Gastroesophageal sphincter (tissue), 4 donors: ENCODE measurements around the gene MAP7. TPM values are rescaled to one million over a fixed set of nuclear protein-coding genes. Genes with fewer than 3 reads are reported as not detected.
"Not testable (repeated sequence)": the region's sequence is repeated elsewhere in the genome, so short reads cannot be mapped to it uniquely, and the experiment has no call there.

Source experiments
- ATAC-seq: fragments of 150-250 bp; one replicate; pipeline ENCODE4 v1.9.1; 2016; ENCODE audit warnings: mild to moderate bottlenecking, moderate library complexity
- H3K27ac ChIP-seq, 4 donors: fragments of 200-600 bp; sonication (generic) in 3 of 4; 1 replicate in 3 of 4; 2 replicates in 1 of 4; pipeline ENCODE4 v1.5.1; 2016 to 2019
- H3K27me3 ChIP-seq: fragments of 200-600 bp; sonication (generic); one replicate; pipeline ENCODE4 v1.5.1; 2019
- H3K36me3 ChIP-seq, 2 donors: fragments of 200-600 bp; sonication (generic); one replicate each; pipeline ENCODE4 v1.5.1; 2019; ENCODE audit warnings: control low read depth in 1 of 2
- H3K4me1 ChIP-seq, 3 donors: fragments of 200-600 bp; sonication (generic); 1 replicate in 2 of 3; 2 replicates in 1 of 3; pipeline ENCODE4 v1.5.1; 2016 to 2019; ENCODE audit warnings: control low read depth in 2 of 3
- H3K4me3 ChIP-seq, 2 donors: fragments of 200-600 bp; sonication (generic); one replicate each; pipeline ENCODE4 v1.5.1; 2019; ENCODE audit warnings: mild to moderate bottlenecking in 1 of 2, moderate library complexity in 1 of 2
- H3K9me3 ChIP-seq, 3 donors: fragments of 200-600 bp; sonication (generic); one replicate each; pipeline ENCODE4 v1.5.1; 2017 to 2019; ENCODE audit warnings: control low read depth in 2 of 3
- CTCF ChIP-seq, 4 experiments: fragments of 200-600 bp in 2 of 4; fragments of 450-650 bp in 2 of 4; sonication (generic) in 1 of 4; IDR thresholded peaks; one replicate each; pipeline ENCODE4 v1.5.1; 2017 to 2019; ENCODE audit warnings: antibody characterized with exemption in 4 of 4, mild to moderate bottlenecking in 2 of 4, moderate library complexity in 2 of 4
- EP300 ChIP-seq: sonication (generic); formaldehyde crosslinking; IDR thresholded peaks from one replicate; pipeline ENCODE4 v1.6.1; 2017; ENCODE audit warnings: antibody characterized with exemption, mild to moderate bottlenecking
- POLR2A ChIP-seq, 2 donors: fragments of 450-650 bp; IDR thresholded peaks; one replicate each; pipeline ENCODE4 v1.6.1; 2017; ENCODE audit warnings: antibody characterized with exemption in 2 of 2, mild to moderate bottlenecking in 2 of 2, moderate library complexity in 1 of 2
- POLR2AphosphoS5 ChIP-seq: sonication (generic); formaldehyde crosslinking; IDR thresholded peaks from one replicate; pipeline ENCODE4 v1.6.1; 2017; ENCODE audit warnings: antibody characterized with exemption
- WGBS, 2 donors: methylation state at CpG; one replicate each; pipeline ENCODE4 v1.1.5; 2018; ENCODE audit warnings: low coverage in 1 of 2; 5-methylcytosine and 5-hydroxymethylcytosine counted together
- total RNA-seq, 4 donors: library from RNA; depleted of rRNA; stranded (reverse); fragments of >200 nt; gene quantifications; one replicate each; pipeline ENCODE4 v1.1.0, GENCODE V29; 2016

Gene MAP7
- total RNA-seq, 4 donors from 2014 or later = 1.1 to 6.7 (median 4.3) TPM

- no peak overlapping the region for H3K4me3 ChIP-seq
- H3K9me3 ChIP-seq = no peaks in the 10 kb centered on the region
- no peaks in the 10 kb centered on the region for H3K4me1 ChIP-seq
- no peaks in the 10 kb centered on the region for H3K36me3 ChIP-seq
- ATAC-seq = no peak
- no peak overlapping the region for H3K27ac ChIP-seq
- TF ChIP-seq POLR2A (IDR thresholded peaks at IDR 0.05) (no peak), EP300 (no peak), CTCF (IDR thresholded peaks at IDR 0.05) (no peak), POLR2AphosphoS5 (no peak)
- H3K27me3 ChIP-seq = no peaks in the 10 kb centered on the region
- WGBS, 2 donors = 87 to 89% methylated on average over 5 of the region's 5 CpGs
These were observed 49.8 kb downstream of the MAP7 start for GRCh38 chr6:136500414-136500813.

- Histone ChIP-seq H3K4me1 (no peaks in the 10 kb centered on the region), H3K27me3 (no peaks in the 10 kb centered on the region), H3K27ac (no peak overlapping the region), H3K9me3 (no peaks in the 10 kb centered on the region), H3K4me3 (no peak overlapping the region), H3K36me3 (no peaks in the 10 kb centered on the region)
- ATAC-seq = no peak
- WGBS, 2 donors = 67 to 76% methylated on average over 1 to 3 of the region's 3 CpGs
- TF ChIP-seq POLR2AphosphoS5 (no peak), CTCF (IDR thresholded peaks at IDR 0.05) (no peak), POLR2A (IDR thresholded peaks at IDR 0.05) (no peak), EP300 (no peak)
These were observed 50.9 kb downstream of the MAP7 start for GRCh38 chr6:136499370-136499769.

GRCh38 chr6:136496449-136496848, 53.8 kb downstream of the MAP7 start:
- 82 to 100% methylated on average over 1 of the region's 2 CpGs for WGBS, 2 donors

GRCh38 chr6:136494710-136495109, 55.5 kb downstream of the MAP7 start:
- TF ChIP-seq CTCF (IDR thresholded peaks at IDR 0.05) = no peak
- TF ChIP-seq POLR2A (IDR thresholded peaks at IDR 0.05) = no peak
- H3K4me3 ChIP-seq = no peak overlapping the region
- H3K36me3 ChIP-seq = no peaks in the 10 kb centered on the region
- WGBS, 2 donors = 50 to 86% methylated on average over 1 of the region's 1 CpG
- no peaks in the 10 kb centered on the region for H3K9me3 ChIP-seq
- no peak overlapping the region for H3K27ac ChIP-seq
- no peaks in the 10 kb centered on the region for H3K4me1 ChIP-seq
- no peaks in the 10 kb centered on the region for H3K27me3 ChIP-seq
- no peak for ATAC-seq

More at GRCh38 chr6:136496449-136496848, 53.8 kb downstream of the MAP7 start:
- not testable (repeated sequence) for H3K4me1 ChIP-seq, H3K9me3 ChIP-seq, ATAC-seq, H3K4me3 ChIP-seq, H3K27me3 ChIP-seq, H3K27ac ChIP-seq, H3K36me3 ChIP-seq

GRCh38 chr6:136494059-136494458, 56.2 kb downstream of the MAP7 start:
- Histone ChIP-seq H3K36me3 (no peaks in the 10 kb centered on the region), H3K27ac (no peak overlapping the region), H3K9me3 (no peaks in the 10 kb centered on the region), H3K27me3 (no peaks in the 10 kb centered on the region), H3K4me1 (no peaks in the 10 kb centered on the region), H3K4me3 (no peak overlapping the region)
- no peak for ATAC-seq
- WGBS, 2 donors = 80 to 100% methylated on average over 1 to 2 of the region's 2 CpGs
- TF ChIP-seq CTCF (IDR thresholded peaks at IDR 0.05) (no peak), POLR2AphosphoS5 (no peak)

- no peak for ATAC-seq
- no peaks in the 10 kb centered on the region for H3K4me1 ChIP-seq
- no peaks in the 10 kb centered on the region for H3K27me3 ChIP-seq
- TF ChIP-seq EP300 (no peak), POLR2A (IDR thresholded peaks at IDR 0.05) (no peak), POLR2AphosphoS5 (no peak), CTCF (IDR thresholded peaks at IDR 0.05) (no peak)
- H3K9me3 ChIP-seq = no peaks in the 10 kb centered on the region
- H3K27ac ChIP-seq = no peak overlapping the region
- H3K4me3 ChIP-seq = no peak overlapping the region
- H3K36me3 ChIP-seq = no peaks in the 10 kb centered on the region
- 75 to 76% methylated on average over 1 of the region's 1 CpG for WGBS, 2 donors
These were observed 57.8 kb downstream of the MAP7 start for GRCh38 chr6:136492409-136492808.
